GM23248 (cell line): ENCODE measurements around the gene CFHR4. TPM values are rescaled to one million over a fixed set of nuclear protein-coding genes. Genes with fewer than 3 reads are reported as not detected.

Experiments
- DNase-seq: peaks from one replicate; pipeline ENCODE4 v3.0.0-alpha.2; 2015
- H2AFZ ChIP-seq: fragments of 200-600 bp; sonication (generic); 2 replicates; pipeline ENCODE4 v1.6.1; 2016; ENCODE audit warnings: antibody characterized with exemption
- H3F3A ChIP-seq: fragments of 200-600 bp; sonication (generic); 2 replicates; pipeline ENCODE4 v1.6.1; 2016; ENCODE audit warnings: mild to moderate bottlenecking, antibody characterized with exemption, mixed run types; ENCODE audit not compliant: insufficient read depth
- H3K27ac ChIP-seq: fragments of 200-600 bp; sonication (generic); 2 replicates; pipeline ENCODE4 v1.5.1; 2016; ENCODE audit warnings: mild to moderate bottlenecking
- H3K27me3 ChIP-seq: fragments of 200-600 bp; sonication (generic); replicated peaks from 2 replicates; pipeline ENCODE4 v1.6.1; 2016; ENCODE audit warnings: mild to moderate bottlenecking; ENCODE audit not compliant: insufficient read depth
- H3K36me3 ChIP-seq: fragments of 200-600 bp; sonication (generic); 2 replicates; pipeline ENCODE4 v1.6.1; 2016; ENCODE audit warnings: low read depth, mild to moderate bottlenecking
- H3K4me1 ChIP-seq: fragments of 200-600 bp; sonication (generic); 2 replicates; pipeline ENCODE4 v1.6.1; 2016; ENCODE audit warnings: mild to moderate bottlenecking; ENCODE audit not compliant: insufficient read depth
- H3K4me2 ChIP-seq: fragments of 200-600 bp; sonication (generic); one replicate; pipeline ENCODE4 v1.6.1; 2016; ENCODE audit warnings: mild to moderate bottlenecking; ENCODE audit not compliant: unreplicated experiment
- H3K4me3 ChIP-seq: fragments of 200-600 bp; sonication (generic); 2 replicates; pipeline ENCODE4 v1.5.1; 2016; ENCODE audit warnings: mild to moderate bottlenecking
- H3K79me2 ChIP-seq: fragments of 200-600 bp; sonication (generic); 2 replicates; pipeline ENCODE4 v1.6.1; 2016; ENCODE audit warnings: mild to moderate bottlenecking; ENCODE audit not compliant: insufficient read depth
- H3K9ac ChIP-seq: fragments of 200-600 bp; sonication (generic); 2 replicates; pipeline ENCODE4 v1.6.1; 2016; ENCODE audit warnings: mild to moderate bottlenecking
- H3K9me2 ChIP-seq: fragments of 200-600 bp; sonication (generic); 2 replicates; pipeline ENCODE4 v1.6.1; 2016; ENCODE audit warnings: mixed run types, mild to moderate bottlenecking, moderate library complexity; ENCODE audit not compliant: insufficient read depth
- H3K9me3 ChIP-seq: fragments of 200-600 bp; sonication (generic); one replicate; pipeline ENCODE4 v1.6.1; 2017; ENCODE audit warnings: low read depth
- H4K20me1 ChIP-seq: fragments of 200-600 bp; sonication (generic); 2 replicates; pipeline ENCODE4 v1.6.0; 2016; ENCODE audit not compliant: insufficient read depth
- EZH2 ChIP-seq: fragments of 200-600 bp; sonication (generic); IDR thresholded peaks from 2 replicates; pipeline ENCODE4 v1.6.1; 2018; ENCODE audit warnings: antibody characterized with exemption, mild to moderate bottlenecking; ENCODE audit not compliant: insufficient read depth, poor library complexity, severe bottlenecking
- EZH2phosphoT487 ChIP-seq: fragments of 200-600 bp; sonication (generic); IDR thresholded peaks from 2 replicates; pipeline ENCODE4 v1.6.1; 2018; ENCODE audit warnings: antibody characterized with exemption, moderate library complexity, mild to moderate bottlenecking, low read depth; ENCODE audit not compliant: insufficient read depth
- WGBS, 2 experiments: methylation state at CpG; one replicate each; pipeline ENCODE4 v1.1.6; 2015 to 2017; ENCODE audit warnings: low lambda C conversion rate in 2 of 2, low coverage in 1 of 2; ENCODE audit errors: missing lambda C conversion rate in 2 of 2; 5-methylcytosine and 5-hydroxymethylcytosine counted together
- in situ Hi-C: fragments of 300-500 bp; cut with MboI; formaldehyde crosslinking; loops from 2 replicates; pipeline ENCODE4 v1.15.0; 2020
- polyA plus RNA-seq: library from polyadenylated mRNA; unstranded; fragments of >200 nt; fragmentation: Nextera tagmentation; extraction: Ambion mirVana; gene quantifications from 2 replicates; pipeline ENCODE4 v1.2.1, GENCODE V29; 2016
- total RNA-seq: library from RNA; depleted of rRNA; stranded (reverse); fragments of >200 nt; shearing (Covaris generic); gene quantifications from 2 replicates; pipeline ENCODE4 v1.2.3, GENCODE V29; 2014

CFHR4 gene
- total and polyA plus RNA-seq, 2 experiments from 2014 or later = not detected

DNA sequence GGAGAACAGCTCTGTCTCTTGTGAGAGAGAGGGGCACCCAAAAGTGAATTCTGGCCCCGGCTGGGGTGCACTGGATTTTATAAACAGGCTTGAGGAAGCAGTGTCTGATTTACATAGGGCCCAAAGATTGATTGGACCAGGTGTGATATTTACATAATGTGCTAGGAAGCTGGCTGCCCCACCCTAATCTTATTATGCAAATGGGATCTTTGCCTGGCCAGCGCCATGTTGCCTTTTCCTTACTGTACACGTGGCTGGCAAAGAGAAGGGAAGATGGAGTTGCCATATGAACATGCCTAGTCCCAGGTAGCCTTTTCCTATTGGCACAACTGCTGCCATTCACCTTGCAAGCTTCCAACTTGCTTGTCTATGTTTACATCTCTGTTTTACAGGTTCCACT, 29.0 kb upstream of the CFHR4 start:
- Histone ChIP-seq H3K36me3 (no peaks in the 10 kb centered on the region), H3K9me2 (no peaks in the 10 kb centered on the region), H4K20me1 (no peaks in the 10 kb centered on the region), H2AFZ (no peak overlapping the region), H3K27ac (no peak overlapping the region), H3K79me2 (no peaks in the 10 kb centered on the region), H3K4me3 (no peak overlapping the region), H3K4me2 (no peak overlapping the region), H3K9ac (no peak overlapping the region), H3K27me3 (no peaks in the 10 kb centered on the region), H3F3A (no peaks in the 10 kb centered on the region), H3K4me1 (no peaks in the 10 kb centered on the region), H3K9me3 (no peaks in the 10 kb centered on the region)
- TF ChIP-seq EZH2phosphoT487 (no peak), EZH2 (no peak)
- WGBS, 2 experiments = 20 to 24% methylated on average over 3 of the region's 3 CpGs
- in situ Hi-C loops = no loop called here
- no peak for DNase-seq

- Histone ChIP-seq H3K4me2 (no peak overlapping the region), H3K9me2 (no peaks in the 10 kb centered on the region), H3K27ac (no peak overlapping the region), H2AFZ (no peak overlapping the region), H3K9ac (no peak overlapping the region), H3K9me3 (no peaks in the 10 kb centered on the region), H3K79me2 (no peaks in the 10 kb centered on the region), H3K36me3 (no peaks in the 10 kb centered on the region), H3K4me3 (no peak overlapping the region), H3K27me3 (no peaks in the 10 kb centered on the region), H3K4me1 (no peaks in the 10 kb centered on the region), H3F3A (no peaks in the 10 kb centered on the region), H4K20me1 (no peaks in the 10 kb centered on the region)
- no peak for DNase-seq
- WGBS, 2 experiments = 50 to 51% methylated on average over 1 of the region's 1 CpG
- TF ChIP-seq EZH2phosphoT487 = no peak
- no peak for TF ChIP-seq EZH2
- in situ Hi-C loops = no loop called here
Measured at GRCh38 chr1:196860323-196860884, 27.4 kb upstream of the CFHR4 start.

DNA sequence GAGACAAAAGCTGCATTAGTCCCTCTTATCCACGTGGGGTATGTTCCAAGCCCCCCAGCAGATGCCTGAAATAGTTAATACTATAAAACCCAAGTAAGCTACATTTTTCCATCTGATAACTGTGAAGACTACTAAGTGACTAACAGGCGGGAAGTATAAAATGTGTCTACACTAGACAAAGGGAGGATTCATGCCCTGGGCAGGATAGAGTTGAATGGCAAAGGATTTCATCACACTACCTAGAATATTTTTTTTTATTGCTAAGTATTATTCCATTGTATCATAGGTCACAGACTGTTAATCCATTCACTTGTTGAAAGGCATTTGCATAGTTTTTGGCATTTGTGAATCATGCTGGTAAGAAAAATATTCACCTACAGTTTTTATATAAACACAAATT, 26.4 kb upstream of the CFHR4 start:
- 18 to 25% methylated on average over 2 of the region's 2 CpGs for WGBS, 2 experiments
- in situ Hi-C loops = no loop called here
- Histone ChIP-seq H3K36me3 (no peaks in the 10 kb centered on the region), H3K27ac (no peak overlapping the region), H3F3A (no peaks in the 10 kb centered on the region), H3K9ac (no peak overlapping the region), H4K20me1 (no peaks in the 10 kb centered on the region), H3K4me1 (no peaks in the 10 kb centered on the region), H3K4me2 (no peak overlapping the region), H3K4me3 (no peak overlapping the region), H3K27me3 (no peaks in the 10 kb centered on the region), H3K9me2 (no peaks in the 10 kb centered on the region), H3K9me3 (no peaks in the 10 kb centered on the region), H3K79me2 (no peaks in the 10 kb centered on the region), H2AFZ (no peak overlapping the region)
- no peak for TF ChIP-seq EZH2phosphoT487
- TF ChIP-seq EZH2 = no peak
- peak; percentile 38 for DNase-seq

- Histone ChIP-seq H3K36me3 (no peaks in the 10 kb centered on the region), H3K9me2 (no peaks in the 10 kb centered on the region), H3K27me3 (no peaks in the 10 kb centered on the region), H3K4me1 (no peaks in the 10 kb centered on the region), H3K79me2 (no peaks in the 10 kb centered on the region), H3K9me3 (no peaks in the 10 kb centered on the region), H2AFZ (no peak overlapping the region), H3K27ac (no peak overlapping the region), H3F3A (no peaks in the 10 kb centered on the region), H3K4me2 (no peak overlapping the region), H4K20me1 (no peaks in the 10 kb centered on the region), H3K4me3 (no peak overlapping the region), H3K9ac (no peak overlapping the region)
- in situ Hi-C loops = no loop called here
- DNase-seq = no peak
- no peak for TF ChIP-seq EZH2phosphoT487
- no peak for TF ChIP-seq EZH2
- WGBS, 2 experiments = 8 to 26% methylated on average over 1 of the region's 1 CpG
Measured at GRCh38 chr1:196866974-196867373, 20.9 kb upstream of the CFHR4 start.

DNA sequence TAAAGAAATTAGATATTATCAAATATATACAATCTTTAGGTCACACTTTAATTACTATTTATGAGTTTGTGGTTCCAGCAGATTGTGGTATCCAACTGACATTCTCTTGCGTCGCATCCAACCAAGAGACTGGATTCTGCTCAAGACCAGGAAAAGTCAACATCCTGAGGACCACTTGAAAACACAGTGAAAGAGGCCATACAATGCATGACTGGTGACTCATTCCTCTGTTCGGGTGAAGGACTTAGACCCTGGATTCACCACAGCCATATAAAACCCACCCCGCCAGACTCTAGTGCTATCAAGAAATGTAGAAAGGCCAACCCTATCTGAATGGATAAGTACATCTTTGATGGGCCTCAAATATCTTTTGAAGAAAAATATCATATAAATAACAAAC, 14.5 kb upstream of the CFHR4 start:
- Histone ChIP-seq H3K9me2 (no peaks in the 10 kb centered on the region), H3F3A (no peaks in the 10 kb centered on the region), H3K27me3 (peaks cover 15% of the 10 kb centered on the region), H3K9me3 (no peaks in the 10 kb centered on the region), H2AFZ (no peak overlapping the region), H3K4me3 (no peak overlapping the region), H3K9ac (no peak overlapping the region), H3K36me3 (no peaks in the 10 kb centered on the region), H3K27ac (no peak overlapping the region), H3K79me2 (no peaks in the 10 kb centered on the region), H3K4me2 (no peak overlapping the region), H4K20me1 (no peaks in the 10 kb centered on the region), H3K4me1 (no peaks in the 10 kb centered on the region)
- DNase-seq = no peak
- 55 to 61% methylated on average over 4 of the region's 4 CpGs for WGBS, 2 experiments
- TF ChIP-seq EZH2phosphoT487 (no peak), EZH2 (no peak)
- in situ Hi-C loops = no loop called here
